Measurements from ENCODE around the gene CNGA4. TPM values are rescaled to one million over a fixed set of nuclear protein-coding genes. Genes with fewer than 3 reads are reported as not detected.
"Not testable (repeated sequence)": the region's sequence is repeated elsewhere in the genome, so short reads cannot be mapped to it uniquely, and the experiment has no call there.

Gene CNGA4
- total RNA-seq, 4 donors from 2014 or later = 0.38 TPM; not detected in 3

DNA sequence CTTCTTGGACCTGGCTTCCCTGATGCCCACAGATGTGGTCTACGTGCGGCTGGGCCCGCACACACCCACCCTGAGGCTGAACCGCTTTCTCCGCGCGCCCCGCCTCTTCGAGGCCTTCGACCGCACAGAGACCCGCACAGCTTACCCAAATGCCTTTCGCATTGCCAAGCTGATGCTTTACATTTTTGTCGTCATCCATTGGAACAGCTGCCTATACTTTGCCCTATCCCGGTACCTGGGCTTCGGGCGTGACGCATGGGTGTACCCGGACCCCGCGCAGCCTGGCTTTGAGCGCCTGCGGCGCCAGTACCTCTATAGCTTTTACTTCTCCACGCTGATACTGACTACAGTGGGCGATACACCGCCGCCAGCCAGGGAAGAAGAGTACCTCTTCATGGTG, 1.2 kb downstream of the CNGA4 start:
- H3K4me3 ChIP-seq = no peak overlapping the region
- no peaks in the 10 kb centered on the region for H3K36me3 ChIP-seq
- H3K4me1 ChIP-seq = peaks cover 0 to 8% (median 0%) of the 10 kb centered on the region in 3 donors
- intact Hi-C loops (cut with DNase I) = no loop called here
- TF ChIP-seq POLR2A (IDR thresholded peaks at IDR 0.05) = no peak
- no peak for DNase-seq
- WGBS, 2 donors = 93 to 95% methylated on average over 21 to 28 of the region's 28 CpGs
- H3K27me3 ChIP-seq = no peaks in the 10 kb centered on the region
- no peaks in the 10 kb centered on the region for H3K9me3 ChIP-seq
- no peak overlapping the region for H3K27ac ChIP-seq

- Histone ChIP-seq H3K27ac (no peak overlapping the region), H3K36me3 (no peaks in the 10 kb centered on the region), H3K4me1 (peaks cover 0 to 1% (median 0%) of the 10 kb centered on the region in 3 donors), H3K27me3 (no peaks in the 10 kb centered on the region), H3K4me3 (no peak overlapping the region), H3K9me3 (no peaks in the 10 kb centered on the region)
- DNase-seq = no peak
- TF ChIP-seq POLR2A (IDR thresholded peaks at IDR 0.05) = no peak
- no peak for TF ChIP-seq CTCF (IDR thresholded peaks at IDR 0.05)
- 33 to 36% methylated on average over 1 of the region's 1 CpG for WGBS, 2 donors
- intact Hi-C loops (cut with DNase I) = no loop called here
Observed at GRCh38 chr11:6240781-6241180, 1.9 kb downstream of the CNGA4 start.

DNA sequence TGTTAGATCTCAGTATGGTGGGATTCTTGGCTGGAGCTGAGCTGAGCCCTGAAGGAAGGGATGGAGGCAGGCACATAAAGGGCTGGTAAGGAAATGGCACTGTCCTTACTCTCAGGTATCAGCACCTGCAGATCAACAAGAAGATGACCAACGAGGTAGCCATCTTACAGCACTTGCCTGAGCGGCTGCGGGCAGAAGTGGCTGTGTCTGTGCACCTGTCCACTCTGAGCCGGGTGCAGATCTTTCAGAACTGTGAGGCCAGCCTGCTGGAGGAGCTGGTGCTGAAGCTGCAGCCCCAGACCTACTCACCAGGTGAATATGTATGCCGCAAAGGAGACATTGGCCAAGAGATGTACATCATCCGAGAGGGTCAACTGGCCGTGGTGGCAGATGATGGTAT, 2.4 kb downstream of the CNGA4 start:
- intact Hi-C loops (cut with DNase I) = no loop called here
- Histone ChIP-seq H3K4me1 (no peaks in the 10 kb centered on the region), H3K27me3 (no peaks in the 10 kb centered on the region), H3K9me3 (no peaks in the 10 kb centered on the region), H3K36me3 (no peaks in the 10 kb centered on the region), H3K27ac (no peak overlapping the region), H3K4me3 (no peak overlapping the region)
- WGBS, 2 donors = 93 to 100% methylated on average over 1 to 5 of the region's 7 CpGs
- no peak for TF ChIP-seq POLR2A (IDR thresholded peaks at IDR 0.05)
- TF ChIP-seq CTCF (IDR thresholded peaks at IDR 0.05) = no peak
- no peak for DNase-seq

DNA sequence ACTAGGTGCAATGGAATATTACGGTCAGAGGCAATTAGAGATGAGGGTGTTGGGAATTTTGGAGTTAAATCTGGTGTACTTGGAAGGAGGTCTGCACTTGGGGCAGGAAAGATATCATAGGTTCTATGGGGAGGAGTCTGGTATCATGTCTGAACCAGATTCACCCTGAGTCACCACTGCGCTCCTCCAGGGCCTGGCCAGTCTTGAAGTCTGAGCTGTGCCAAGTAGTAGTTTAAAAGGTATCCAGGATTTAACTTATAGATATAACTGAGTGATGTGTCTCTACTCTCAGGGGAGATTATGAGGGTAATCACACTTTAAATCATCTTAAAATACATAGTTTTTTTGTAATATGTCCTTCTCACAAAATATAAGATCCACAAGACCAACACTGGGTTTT, 6.6 kb downstream of the CNGA4 start:
- Histone ChIP-seq H3K9me3 (no peaks in the 10 kb centered on the region), H3K27me3 (no peaks in the 10 kb centered on the region), H3K27ac (no peak overlapping the region), H3K36me3 (no peaks in the 10 kb centered on the region), H3K4me1 (peaks cover 0 to 6% (median 0%) of the 10 kb centered on the region in 3 donors), H3K4me3 (no peak overlapping the region)
- intact Hi-C loops (cut with DNase I) = no loop called here
- DNase-seq = no peak
- no peak for TF ChIP-seq POLR2A (IDR thresholded peaks at IDR 0.05)
- TF ChIP-seq CTCF (IDR thresholded peaks at IDR 0.05) = no peak
- 40 to 60% methylated on average over 2 of the region's 2 CpGs for WGBS, 2 donors

DNA sequence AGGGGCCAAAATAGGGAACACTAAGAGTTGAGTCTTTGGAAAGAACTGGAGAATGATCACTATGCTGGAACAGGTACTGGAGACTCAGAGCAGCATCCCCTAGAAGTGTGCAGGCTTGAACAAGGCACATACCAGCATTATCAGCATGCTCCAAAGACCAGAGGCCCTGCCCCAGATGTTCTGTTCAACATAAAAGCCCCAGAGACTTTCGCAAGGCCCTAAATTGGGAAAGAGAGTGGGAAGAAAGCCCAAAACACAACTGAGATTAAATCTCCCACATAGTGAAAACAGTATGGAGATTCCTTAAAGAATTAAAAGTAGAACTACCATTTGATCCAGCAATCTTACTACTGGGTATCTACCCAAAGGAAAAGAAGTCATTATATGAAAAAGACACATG, 9.4 kb downstream of the CNGA4 start:
- H3K27ac ChIP-seq = no peak overlapping the region
- H3K36me3 ChIP-seq = no peaks in the 10 kb centered on the region
- no peaks in the 10 kb centered on the region for H3K9me3 ChIP-seq
- H3K4me3 ChIP-seq = no peak overlapping the region
- 27 to 33% methylated on average over 1 of the region's 1 CpG for WGBS, 2 donors
- intact Hi-C loops (cut with DNase I) = no loop called here
- no peaks in the 10 kb centered on the region for H3K27me3 ChIP-seq
- H3K4me1 ChIP-seq = peaks cover 0 to 6% (median 0%) of the 10 kb centered on the region in 3 donors
- DNase-seq = no peak
- TF ChIP-seq CTCF (IDR thresholded peaks at IDR 0.05) = no peak
- no peak for TF ChIP-seq POLR2A (IDR thresholded peaks at IDR 0.05)

DNA sequence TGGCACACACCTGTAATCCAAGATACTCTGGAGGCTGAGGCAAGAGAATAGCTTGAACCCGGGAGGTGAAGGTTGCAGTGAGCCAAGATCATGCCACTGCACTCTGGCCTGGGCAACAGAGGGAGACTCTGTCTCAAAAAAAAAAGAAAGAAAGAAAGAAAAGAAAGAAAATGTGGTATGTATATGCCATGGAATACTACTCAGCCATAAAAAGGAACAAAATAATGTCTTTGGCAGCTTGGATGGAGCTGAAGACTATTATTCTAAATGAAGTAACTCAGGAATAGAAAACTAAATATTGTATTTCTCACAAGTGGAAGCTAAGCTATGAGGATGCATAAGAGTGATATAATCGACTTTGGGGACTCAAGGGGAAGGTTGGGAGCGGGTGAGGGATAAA, 10.0 kb downstream of the CNGA4 start:
- WGBS, 2 donors = 91 to 92% methylated on average over 3 of the region's 3 CpGs
- H3K4me3 ChIP-seq; H3K9me3 ChIP-seq; H3K27ac ChIP-seq; DNase-seq; H3K4me1 ChIP-seq; H3K27me3 ChIP-seq; H3K36me3 ChIP-seq; intact Hi-C loops (cut with DNase I): not testable (repeated sequence)
